Measurements from ENCODE around the gene TMEM101. TPM values are rescaled to one million over a fixed set of nuclear protein-coding genes. Genes with fewer than 3 reads are reported as not detected.

Gene TMEM101
- total and polyA plus RNA-seq, 2 donors (not counting 3 experiments of a cell fraction or from before 2014, with no cell fraction given): 30.4 to 60.2 TPM

DNA sequence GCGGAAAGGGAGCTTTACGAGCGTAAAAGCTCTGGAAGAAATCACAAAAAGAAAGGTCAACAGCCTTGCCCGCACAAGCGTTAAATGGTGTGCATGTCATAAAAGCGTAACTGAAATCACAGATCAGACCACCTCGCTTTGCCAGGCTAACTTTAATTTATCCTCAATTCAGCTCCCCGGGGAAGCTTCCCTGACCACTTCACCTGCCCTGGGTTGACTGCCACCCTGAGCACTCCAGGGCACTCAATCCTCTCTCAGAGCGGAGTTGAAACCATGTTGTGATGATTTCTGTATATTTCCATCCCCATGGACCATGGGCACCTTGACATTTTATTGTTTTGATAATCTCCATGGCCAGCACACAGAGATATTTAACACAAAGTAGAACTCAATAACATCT is 26.5 kb downstream of the TMEM101 start:
- Histone ChIP-seq H3K4me2 (ENCODE audit: insufficient read depth, low read length) (no peak overlapping the region), H2AFZ (ENCODE audit: low read depth, low read length) (no peak overlapping the region), H4K20me1 (replicated peaks; ENCODE audit: control insufficient read depth, extremely low read depth, insufficient read depth, low read length) (no peaks in the 10 kb centered on the region), H3K4me1 (ENCODE audit: control insufficient read depth, extremely low read depth, insufficient read depth, low read length) (peaks cover 4% of the 10 kb centered on the region), H3K9ac (replicated peaks; ENCODE audit: extremely low read depth, insufficient read depth, low read length) (no peak overlapping the region), H3K4me3 (replicated peaks in 1 of 3; ENCODE audit: insufficient read depth in 1 of 3, low read depth in 1 of 3, low read length in 3 of 3) (no peak overlapping the region), H3K79me2 (ENCODE audit: control insufficient read depth, insufficient read depth, low read length) (no peaks in the 10 kb centered on the region), H3K36me3 (ENCODE audit: control insufficient read depth in 2 of 2, extremely low read depth in 1 of 2, insufficient read depth in 2 of 2, low read length in 2 of 2) (no peaks in the 10 kb centered on the region), H3K9me1 (replicated peaks; ENCODE audit: control insufficient read depth, extremely low read depth, insufficient read depth, low read length) (no peaks in the 10 kb centered on the region), H3K27ac (ENCODE audit: insufficient read depth, low read depth, low read length) (no peak overlapping the region), H3K27me3 (ENCODE audit: control insufficient read depth in 2 of 2, insufficient read depth in 2 of 2, low read length in 2 of 2) (peaks cover under 1 to 3% of the 10 kb centered on the region in 2 experiments), H3K9me3 (replicated peaks; ENCODE audit: control insufficient read depth, insufficient read depth, low read length) (no peaks in the 10 kb centered on the region)
- DNase-seq (ENCODE audit: low read depth, low spot score) (no peak), FAIRE-seq (no peak)
- dilution Hi-C loops (cut with MboI; ENCODE audit: extremely low pct_ligation_motif_present, low sequenced_read_pairs) (no loop called here), intact Hi-C loops (cut with micrococcal nuclease) (no loop called here)
- ChIA-PET POLR2A (no interaction called here), CTCF (interaction anchor here (12.7 kb wide), 1 partner anchor 45 kb away, joined by 182 read pairs; the partner anchor contains the start of gene PPY)
- TF ChIP-seq, protein P1, sequence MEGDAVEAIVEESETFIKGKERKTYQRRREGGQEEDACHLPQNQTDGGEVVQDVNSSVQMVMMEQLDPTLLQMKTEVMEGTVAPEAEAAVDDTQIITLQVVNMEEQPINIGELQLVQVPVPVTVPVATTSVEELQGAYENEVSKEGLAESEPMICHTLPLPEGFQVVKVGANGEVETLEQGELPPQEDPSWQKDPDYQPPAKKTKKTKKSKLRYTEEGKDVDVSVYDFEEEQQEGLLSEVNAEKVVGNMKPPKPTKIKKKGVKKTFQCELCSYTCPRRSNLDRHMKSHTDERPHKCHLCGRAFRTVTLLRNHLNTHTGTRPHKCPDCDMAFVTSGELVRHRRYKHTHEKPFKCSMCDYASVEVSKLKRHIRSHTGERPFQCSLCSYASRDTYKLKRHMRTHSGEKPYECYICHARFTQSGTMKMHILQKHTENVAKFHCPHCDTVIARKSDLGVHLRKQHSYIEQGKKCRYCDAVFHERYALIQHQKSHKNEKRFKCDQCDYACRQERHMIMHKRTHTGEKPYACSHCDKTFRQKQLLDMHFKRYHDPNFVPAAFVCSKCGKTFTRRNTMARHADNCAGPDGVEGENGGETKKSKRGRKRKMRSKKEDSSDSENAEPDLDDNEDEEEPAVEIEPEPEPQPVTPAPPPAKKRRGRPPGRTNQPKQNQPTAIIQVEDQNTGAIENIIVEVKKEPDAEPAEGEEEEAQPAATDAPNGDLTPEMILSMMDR (IDR thresholded peaks at IDR 0.05; ENCODE audit: extremely low read depth in 1 of 2, insufficient read depth in 1 of 2, low read depth in 1 of 2, low read length in 2 of 2): no peak
- TF ChIP-seq POLR2AphosphoS5 (IDR thresholded peaks at IDR 0.05; ENCODE audit: insufficient read depth, low read depth, low read length) (no peak), EZH2 (IDR thresholded peaks at IDR 0.05; ENCODE audit: borderline replicate concordance, low read depth, low read length, severe bottlenecking) (no peak), GATA2 (IDR thresholded peaks at IDR 0.05; ENCODE audit: insufficient read depth, insufficient read length, low read depth, low read length) (no peak), FOS (IDR thresholded peaks at IDR 0.05; ENCODE audit: borderline replicate concordance, insufficient read depth, low read length) (no peak), MYC (IDR thresholded peaks at IDR 0.05; ENCODE audit: low read depth, low read length) (no peak), POLR2A (IDR thresholded peaks at IDR 0.05; ENCODE audit: low read depth, low read length) (no peak), JUN (IDR thresholded peaks at IDR 0.05; ENCODE audit: borderline replicate concordance, insufficient read depth, insufficient read length, low read depth) (no peak)
- TF ChIP-seq, protein P2, sequence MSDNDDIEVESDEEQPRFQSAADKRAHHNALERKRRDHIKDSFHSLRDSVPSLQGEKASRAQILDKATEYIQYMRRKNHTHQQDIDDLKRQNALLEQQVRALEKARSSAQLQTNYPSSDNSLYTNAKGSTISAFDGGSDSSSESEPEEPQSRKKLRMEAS (IDR thresholded peaks at IDR 0.05; ENCODE audit: insufficient read depth, insufficient read length): no peak
- no TSS peak for BruUV-seq (replicated peaks)

Data from endothelial cell of umbilical vein (primary cell).